ENCODE data around the gene PAPLN. TPM values are rescaled to one million over a fixed set of nuclear protein-coding genes. Genes with fewer than 3 reads are reported as not detected.
A peak's percentile ranks its signal among the peaks of the same experiment; 100 is the strongest.

PAPLN gene
- total and polyA plus RNA-seq, 7 donors, result 0.26 to 0.79 (median 0.44) TPM

- no peaks in the 10 kb centered on the region for H3K4me1 ChIP-seq
Observed at GRCh38 chr14:73249564-73250316, 12.4 kb downstream of the PAPLN start.

GRCh38 chr14:73250317-73250713 lies 13.0 kb downstream of the PAPLN start:
- TF ChIP-seq CTCF (IDR thresholded peaks at IDR 0.05), result no peak
- WGBS, 3 donors, result 82 to 86% (median 83%) methylated on average over 11 of the region's 11 CpGs
- H3K27ac ChIP-seq, result no peak overlapping the region
- no peaks in the 10 kb centered on the region for H3K36me3 ChIP-seq (ENCODE audit: insufficient read depth in 1 of 2, low read depth in 1 of 2)
- no peak overlapping the region for H3K4me3 ChIP-seq
- DNase-seq (peak in 1 of 2 donors; percentile 29), ATAC-seq (no peak)
- H3K4me1 ChIP-seq, result no peaks in the 10 kb centered on the region
- H3K9me3 ChIP-seq, result no peaks in the 10 kb centered on the region
- intact Hi-C loops (cut with DNase I), result no loop called here
- peaks cover 0 to 18% (median 6%) of the 10 kb centered on the region in 3 donors for H3K27me3 ChIP-seq (ENCODE audit: insufficient read depth in 3 of 3, low read length in 2 of 3)

More at GRCh38 chr14:73249564-73250316, 12.4 kb downstream of the PAPLN start:
- Histone ChIP-seq H3K9me3 (no peaks in the 10 kb centered on the region), H3K27me3 (ENCODE audit: insufficient read depth in 3 of 3, low read length in 2 of 3) (peaks cover 0 to 24% (median 11%) of the 10 kb centered on the region in 3 donors), H3K4me3 (no peak overlapping the region), H3K27ac (no peak overlapping the region), H3K36me3 (ENCODE audit: insufficient read depth in 1 of 2, low read depth in 1 of 2) (no peaks in the 10 kb centered on the region)
- DNase-seq (peak in 1 of 2 donors; percentile 42), ATAC-seq (no peak)
- 75 to 82% (median 80%) methylated on average over 13 of the region's 13 CpGs for WGBS, 3 donors
- intact Hi-C loops (cut with DNase I), result no loop called here
- no peak for TF ChIP-seq CTCF (IDR thresholded peaks at IDR 0.05)

- Histone ChIP-seq H3K27ac (no peak overlapping the region), H3K4me1 (no peaks in the 10 kb centered on the region), H3K4me3 (no peak overlapping the region), H3K36me3 (ENCODE audit: insufficient read depth in 1 of 2, low read depth in 1 of 2) (no peaks in the 10 kb centered on the region), H3K27me3 (ENCODE audit: insufficient read depth in 3 of 3, low read length in 2 of 3) (peaks cover 0 to 12% (median under 1%) of the 10 kb centered on the region in 3 donors), H3K9me3 (no peaks in the 10 kb centered on the region)
- 86 to 89% (median 89%) methylated on average over 26 to 27 of the region's 27 CpGs for WGBS, 3 donors
- ATAC-seq, result no peak
- TF ChIP-seq CTCF (IDR thresholded peaks at IDR 0.05), result no peak
- peak in 1 of 2 donors; percentile 36 for DNase-seq
- intact Hi-C loops (cut with DNase I), result no loop called here
Observed at GRCh38 chr14:73250781-73251500, 13.6 kb downstream of the PAPLN start.

GRCh38 chr14:73251516-73252215 lies 14.4 kb downstream of the PAPLN start:
- Histone ChIP-seq H3K4me1 (no peaks in the 10 kb centered on the region), H3K27me3 (ENCODE audit: insufficient read depth in 3 of 3, low read length in 2 of 3) (peaks cover 0 to 4% (median 0%) of the 10 kb centered on the region in 3 donors), H3K4me3 (no peak overlapping the region), H3K27ac (no peak overlapping the region), H3K36me3 (ENCODE audit: insufficient read depth in 1 of 2, low read depth in 1 of 2) (no peaks in the 10 kb centered on the region), H3K9me3 (no peaks in the 10 kb centered on the region)
- ATAC-seq, result no peak
- 92 to 93% (median 93%) methylated on average over 29 to 30 of the region's 30 CpGs for WGBS, 3 donors
- TF ChIP-seq CTCF (IDR thresholded peaks at IDR 0.05), result no peak
- DNase-seq, result peak in 1 of 2 donors; percentile 45
- intact Hi-C loops (cut with DNase I), result no loop called here

Data from psoas muscle (tissue), 8 donors.